OCI-LY7 (cell line): ENCODE measurements around the gene FALEC. TPM values are rescaled to one million over a fixed set of nuclear protein-coding genes. Genes with fewer than 3 reads are reported as not detected.

Experiments
- BruUV-seq: library from RNA; stranded (reverse); fragments of 400-500 nt; replicated peaks from 2 replicates; lab custom pipeline; 2021; lab: Mats Ljungman, UMichigan
- CTCF ChIA-PET: fragments of 300-600 bp; sonication (Branson Sonifier 250); formaldehyde crosslinking; loops from one replicate; lab custom pipeline; 2022; ENCODE audit warnings: antibody characterized with exemption; ENCODE audit not compliant: unreplicated experiment; lab: Charles Lee
- POLR2A ChIA-PET: fragments of 300-600 bp; sonication (Branson Sonifier 250); formaldehyde crosslinking; loops from one replicate; lab custom pipeline; 2022; ENCODE audit warnings: antibody characterized with exemption; lab: Charles Lee
- DNase-seq: peaks from one replicate; pipeline ENCODE4 v3.0.0-alpha.2; 2015; ENCODE audit warnings: low spot score
- H2AFZ ChIP-seq: fragments of 200-600 bp; sonication (generic), shearing (Covaris generic); 2 replicates; pipeline ENCODE4 v1.6.1; 2014; ENCODE audit warnings: mild to moderate bottlenecking, antibody characterized with exemption, low read length, moderate library complexity
- H3K27ac ChIP-seq: fragments of 200-600 bp; sonication (generic); 2 replicates; pipeline ENCODE4 v1.5.1; 2014; ENCODE audit warnings: mixed run types, low read depth, mild to moderate bottlenecking, moderate library complexity, low read length, inconsistent platforms; ENCODE audit not compliant: poor library complexity, severe bottlenecking
- H3K36me3 ChIP-seq: fragments of 200-600 bp; sonication (generic); 2 replicates; pipeline ENCODE4 v1.6.1; 2014; ENCODE audit warnings: mild to moderate bottlenecking, antibody characterized with exemption, low read length, moderate library complexity, mixed read lengths; ENCODE audit not compliant: insufficient read depth
- H3K4me1 ChIP-seq: fragments of 200-600 bp; sonication (generic); 2 replicates; pipeline ENCODE4 v1.5.1; 2014; ENCODE audit warnings: mild to moderate bottlenecking, low read length; ENCODE audit not compliant: insufficient read depth, poor library complexity, severe bottlenecking
- H3K4me2 ChIP-seq: fragments of 200-600 bp; sonication (generic); 2 replicates; pipeline ENCODE4 v1.6.1; 2014; ENCODE audit warnings: mild to moderate bottlenecking, low read length
- H3K4me3 ChIP-seq: fragments of 200-600 bp; sonication (generic); 2 replicates; pipeline ENCODE4 v1.5.1; 2014; ENCODE audit warnings: mild to moderate bottlenecking, low read depth, low read length; ENCODE audit not compliant: poor library complexity, severe bottlenecking
- H3K79me2 ChIP-seq: fragments of 200-600 bp; sonication (generic); 2 replicates; pipeline ENCODE4 v1.6.1; 2016; ENCODE audit warnings: low read depth, mild to moderate bottlenecking, low read length, moderate library complexity, mixed read lengths; ENCODE audit not compliant: insufficient read depth
- H3K9me2 ChIP-seq: fragments of 200-600 bp; sonication (generic); 2 replicates; pipeline ENCODE4 v1.6.1; 2016; ENCODE audit warnings: mild to moderate bottlenecking, low read length, mixed read lengths; ENCODE audit not compliant: insufficient read depth
- H3K9me3 ChIP-seq: fragments of 200-600 bp; sonication (generic); 2 replicates; pipeline ENCODE4 v1.6.1; 2014; ENCODE audit warnings: mild to moderate bottlenecking, mixed run types, low read length, mixed read lengths
- H4K20me1 ChIP-seq: fragments of 200-600 bp; sonication (generic); 2 replicates; pipeline ENCODE4 v1.6.1; 2014; ENCODE audit warnings: mild to moderate bottlenecking, antibody characterized with exemption, low read length, moderate library complexity, mixed read lengths; ENCODE audit not compliant: insufficient read depth
- EZH2phosphoT487 ChIP-seq: fragments of 200-600 bp; sonication (generic); IDR thresholded peaks from 2 replicates; pipeline ENCODE4 v1.6.1; 2018; ENCODE audit warnings: low read depth, borderline replicate concordance, mild to moderate bottlenecking, mixed run types, antibody characterized with exemption, low read length, moderate library complexity, mixed read lengths
- intact Hi-C: fragments of 100-400 bp; cut with micrococcal nuclease; formaldehyde crosslinking; loops from one replicate; pipeline ENCODE4 v1.10.0; 2022; ENCODE audit not compliant: unreplicated experiment
- total RNA-seq, 2 experiments: library from RNA; depleted of rRNA in 1 of 2; stranded (reverse); fragments of >200 nt in 1 of 2; shearing (Covaris generic) in 1 of 2; gene quantifications; 2 replicates each; pipeline ENCODE4 v1.2.3, GENCODE V29; 2014 to 2022
- TF ChIP-seq, protein P1 (sequence below): fragments of 200-600 bp; sonication (generic); conservative IDR thresholded peaks from 2 replicates; pipeline ENCODE4 v1.5.1; 2014; ENCODE audit warnings: mild to moderate bottlenecking, antibody characterized with exemption, low read length, moderate library complexity, mixed read lengths

The FALEC gene
- total RNA-seq, 2 experiments from 2014 or later, result 0.47 to 1.9 TPM

DNA sequence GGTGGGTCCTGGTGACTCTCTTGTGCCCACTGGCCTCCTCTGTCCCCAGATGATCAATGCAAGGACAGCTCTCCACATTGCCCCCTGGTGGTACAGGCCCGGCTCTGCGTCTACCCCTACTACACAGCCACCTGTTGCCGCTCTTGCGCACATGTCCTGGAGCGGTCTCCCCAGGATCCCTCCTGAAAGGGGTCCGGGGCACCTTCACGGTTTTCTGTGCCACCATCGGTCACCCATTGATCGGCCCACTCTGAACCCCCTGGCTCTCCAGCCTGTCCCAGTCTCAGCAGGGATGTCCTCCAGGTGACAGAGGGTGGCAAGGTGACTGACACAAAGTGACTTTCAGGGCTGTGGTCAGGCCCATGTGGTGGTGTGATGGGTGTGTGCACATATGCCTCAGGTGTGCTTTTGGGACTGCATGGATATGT is 44.5 kb downstream of the FALEC start:
- CTCF ChIA-PET, result interaction anchor here (0.6 to 1.1 kb wide), 3 partner anchors 33 to 437 kb away, joined by 3 to 4 read pairs (median 3); no protein-coding TSS in a partner anchor
- Histone ChIP-seq H3K4me2 (peak overlapping the region; percentile 97), H3K4me1 (peaks cover 52% of the 10 kb centered on the region), H3K9me3 (no peaks in the 10 kb centered on the region), H4K20me1 (no peaks in the 10 kb centered on the region), H3K79me2 (peaks cover 5% of the 10 kb centered on the region; the same call in 1 of the 2 replicates), H3K9me2 (no peaks in the 10 kb centered on the region), H2AFZ (peak overlapping the region; percentile 56; the same call in 1 of the 2 replicates), H3K4me3 (peak overlapping the region; percentile 74), H3K27ac (peak overlapping the region; percentile 99), H3K36me3 (no peaks in the 10 kb centered on the region)
- POLR2A ChIA-PET, result interaction anchor here (0.5 to 10.5 kb wide), 6 partner anchors 10 to 446 kb away, joined by 3 to 260 read pairs (median 4); partner anchors contain the start of gene MCL1
- no TSS peak for BruUV-seq
- peak; percentile 87 for DNase-seq
- intact Hi-C loops, result loop anchor here (1.0 to 10.0 kb wide), 9 partner anchors 75 to 415 kb away; partner anchors contain the start of genes ARNT, CERS2, CTSS and GOLPH3L
- TF ChIP-seq, protein P1, sequence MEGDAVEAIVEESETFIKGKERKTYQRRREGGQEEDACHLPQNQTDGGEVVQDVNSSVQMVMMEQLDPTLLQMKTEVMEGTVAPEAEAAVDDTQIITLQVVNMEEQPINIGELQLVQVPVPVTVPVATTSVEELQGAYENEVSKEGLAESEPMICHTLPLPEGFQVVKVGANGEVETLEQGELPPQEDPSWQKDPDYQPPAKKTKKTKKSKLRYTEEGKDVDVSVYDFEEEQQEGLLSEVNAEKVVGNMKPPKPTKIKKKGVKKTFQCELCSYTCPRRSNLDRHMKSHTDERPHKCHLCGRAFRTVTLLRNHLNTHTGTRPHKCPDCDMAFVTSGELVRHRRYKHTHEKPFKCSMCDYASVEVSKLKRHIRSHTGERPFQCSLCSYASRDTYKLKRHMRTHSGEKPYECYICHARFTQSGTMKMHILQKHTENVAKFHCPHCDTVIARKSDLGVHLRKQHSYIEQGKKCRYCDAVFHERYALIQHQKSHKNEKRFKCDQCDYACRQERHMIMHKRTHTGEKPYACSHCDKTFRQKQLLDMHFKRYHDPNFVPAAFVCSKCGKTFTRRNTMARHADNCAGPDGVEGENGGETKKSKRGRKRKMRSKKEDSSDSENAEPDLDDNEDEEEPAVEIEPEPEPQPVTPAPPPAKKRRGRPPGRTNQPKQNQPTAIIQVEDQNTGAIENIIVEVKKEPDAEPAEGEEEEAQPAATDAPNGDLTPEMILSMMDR, result peak; percentile 97
- no peak for TF ChIP-seq EZH2phosphoT487

DNA sequence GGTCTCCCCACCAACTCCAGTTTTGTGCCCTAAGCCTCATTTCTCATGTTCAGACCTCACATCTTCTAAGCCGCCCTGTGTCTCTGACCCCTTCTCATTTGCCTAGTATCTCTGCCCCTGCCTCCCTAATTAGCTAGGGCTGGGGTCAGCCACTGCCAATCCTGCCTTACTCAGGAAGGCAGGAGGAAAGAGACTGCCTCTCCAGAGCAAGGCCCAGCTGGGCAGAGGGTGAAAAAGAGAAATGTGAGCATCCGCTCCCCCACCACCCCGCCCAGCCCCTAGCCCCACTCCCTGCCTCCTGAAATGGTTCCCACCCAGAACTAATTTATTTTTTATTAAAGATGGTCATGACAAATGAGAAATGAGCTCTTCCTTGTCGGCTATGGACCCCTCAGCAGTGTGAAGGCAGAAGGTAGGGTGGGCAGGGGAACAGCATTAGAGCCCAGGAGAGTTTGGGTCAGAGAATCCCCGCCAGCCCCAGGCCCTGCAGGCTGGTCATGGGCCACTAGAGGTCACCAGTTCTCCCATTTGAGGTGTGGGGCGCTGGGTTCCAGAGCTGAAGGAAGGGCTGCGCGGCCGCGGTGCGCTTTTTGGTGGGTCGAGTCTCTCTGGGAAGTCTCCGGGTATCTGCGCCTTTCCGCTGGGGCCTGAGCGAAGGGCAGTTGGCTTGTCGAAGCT is 45.2 kb downstream of the FALEC start:
- no peaks in the 10 kb centered on the region for H3K9me3 ChIP-seq
- peak; percentile 93 for DNase-seq
- peaks cover 59% of the 10 kb centered on the region for H3K4me1 ChIP-seq
- peak overlapping the region; percentile 74 for H3K4me3 ChIP-seq
- intact Hi-C loops, result loop anchor here (1.0 to 10.0 kb wide), 11 partner anchors 61 to 414 kb away; partner anchors contain the start of genes ARNT, CERS2, CTSS and GOLPH3L
- peak overlapping the region; percentile 99 for H3K27ac ChIP-seq
- H3K4me2 ChIP-seq, result peak overlapping the region; percentile 97
- no peaks in the 10 kb centered on the region for H3K36me3 ChIP-seq
- ChIA-PET POLR2A (interaction anchor here (0.7 to 10.5 kb wide), 11 partner anchors 11 to 445 kb away, joined by 3 to 260 read pairs (median 4); partner anchors contain the start of genes ENSA, MCL1 and TARS2), CTCF (interaction anchor here (0.6 to 3.0 kb wide), 14 partner anchors 9 to 436 kb away, joined by 3 to 13 read pairs (median 4); partner anchors contain the start of genes ENSA, FALEC and MCL1)
- H3K9me2 ChIP-seq, result no peaks in the 10 kb centered on the region
- peak overlapping the region; percentile 56; the same call in 1 of the 2 replicates for H2AFZ ChIP-seq
- no peaks in the 10 kb centered on the region for H4K20me1 ChIP-seq
- TF ChIP-seq, protein P1, result peak; percentile 86
- TF ChIP-seq EZH2phosphoT487, result no peak
- no TSS peak for BruUV-seq
- H3K79me2 ChIP-seq, result peaks cover 12% of the 10 kb centered on the region; the same call in 1 of the 2 replicates
